Duodenal mucosa (tissue), 2 donors: ENCODE measurements around the gene DLEU7.

Experiments used
- H3K27ac ChIP-seq: one replicate; pipeline ENCODE4 v1.7.0; 2013; ENCODE audit warnings: low read depth, low read length
- H3K27me3 ChIP-seq, 2 donors: one replicate each; pipeline ENCODE4 v1.7.0; 2013; ENCODE audit warnings: low read length in 2 of 2, control low read depth in 1 of 2; ENCODE audit not compliant: insufficient read depth in 2 of 2, control insufficient read depth in 1 of 2
- H3K36me3 ChIP-seq, 2 donors: one replicate each; pipeline ENCODE4 v1.7.0; 2013; ENCODE audit warnings: low read length in 2 of 2, control low read depth in 1 of 2; ENCODE audit not compliant: insufficient read depth in 2 of 2, control insufficient read depth in 1 of 2
- H3K4me1 ChIP-seq, 2 donors: one replicate each; pipeline ENCODE4 v1.7.0; 2013; ENCODE audit warnings: low read length in 2 of 2, control low read depth in 1 of 2; ENCODE audit not compliant: insufficient read depth in 2 of 2, control insufficient read depth in 1 of 2
- H3K4me3 ChIP-seq, 2 donors: one replicate each; pipeline ENCODE4 v1.7.0; 2013; ENCODE audit warnings: low read length in 2 of 2, low read depth in 1 of 2
- H3K9ac ChIP-seq, 2 donors: one replicate each; pipeline ENCODE4 v1.7.0; 2013; ENCODE audit warnings: low read length in 2 of 2, low read depth in 1 of 2
- H3K9me3 ChIP-seq, 2 donors: one replicate each; pipeline ENCODE4 v1.7.0; 2013; ENCODE audit warnings: low read length in 2 of 2, control low read depth in 1 of 2; ENCODE audit not compliant: control insufficient read depth in 1 of 2

The DLEU7 gene

DNA sequence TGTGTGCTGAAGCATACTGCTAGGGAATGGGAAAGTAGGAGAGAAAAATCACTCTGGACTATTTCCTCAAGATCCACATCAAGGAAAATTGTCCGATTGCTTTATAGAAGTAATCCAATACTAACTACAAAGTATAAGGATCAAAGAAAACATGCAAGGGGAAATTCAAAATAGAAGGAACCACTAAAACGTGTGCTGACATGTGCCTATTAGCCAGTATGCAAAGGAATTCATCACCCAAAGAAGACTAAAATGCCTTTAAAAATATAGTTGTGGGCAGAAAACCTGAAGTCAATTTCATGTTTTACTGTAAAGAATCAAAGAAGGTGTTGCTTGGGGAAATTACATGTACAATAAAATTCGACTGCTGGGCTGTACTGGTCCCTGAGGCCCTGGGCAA, 14.3 kb downstream of the DLEU7 start:
- Histone ChIP-seq H3K9me3 (no peaks in the 10 kb centered on the region), H3K27me3 (no peaks in the 10 kb centered on the region), H3K36me3 (no peaks in the 10 kb centered on the region), H3K4me1 (no peaks in the 10 kb centered on the region), H3K4me3 (no peak overlapping the region), H3K27ac (no peak overlapping the region), H3K9ac (no peak overlapping the region)

DNA sequence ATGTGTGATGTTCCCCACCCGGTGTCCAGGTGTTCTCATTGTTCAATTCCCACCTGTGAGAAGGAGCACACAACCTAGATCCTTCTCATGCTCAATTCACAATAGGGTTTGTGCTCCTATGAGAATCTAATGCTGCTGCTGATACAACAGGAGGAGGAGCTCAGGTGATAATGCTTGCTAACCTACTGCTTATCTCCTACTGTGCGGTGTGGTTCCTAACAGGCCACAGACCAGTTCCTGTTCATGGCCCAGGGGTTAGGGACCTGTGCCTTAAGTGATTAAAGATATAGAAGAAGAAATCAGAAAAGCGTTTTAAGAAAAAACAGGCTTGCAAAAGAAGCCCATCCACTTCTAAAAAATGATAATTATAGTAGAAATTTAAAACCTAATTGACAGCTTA, 17.5 kb downstream of the DLEU7 start:
- H3K27me3 ChIP-seq: no peaks in the 10 kb centered on the region
- no peaks in the 10 kb centered on the region for H3K4me1 ChIP-seq
- H3K36me3 ChIP-seq: no peaks in the 10 kb centered on the region
- H3K4me3 ChIP-seq: no peak overlapping the region
- no peak overlapping the region for H3K9ac ChIP-seq
- no peak overlapping the region for H3K27ac ChIP-seq
- no peaks in the 10 kb centered on the region for H3K9me3 ChIP-seq

DNA sequence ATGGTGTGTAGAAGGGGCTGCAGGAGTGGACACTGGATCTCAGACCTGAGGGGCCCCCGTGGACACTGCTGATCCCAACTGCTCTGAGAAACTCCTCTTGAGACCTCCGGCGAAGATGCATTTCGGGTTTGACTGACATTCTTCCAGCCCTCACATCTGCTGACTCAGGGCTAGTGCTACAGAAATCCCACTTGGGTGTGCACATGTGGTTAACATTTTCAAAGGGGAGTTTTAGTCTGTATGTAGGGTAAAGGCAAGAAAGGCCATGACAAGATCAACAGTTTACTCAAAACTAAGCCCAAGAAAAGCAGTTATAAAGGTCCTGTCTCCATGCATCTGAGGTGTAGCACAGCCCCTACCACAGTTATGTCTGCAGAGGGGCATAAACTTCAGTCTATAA, 31.2 kb downstream of the DLEU7 start:
- peaks cover 4 to 5% of the 10 kb centered on the region in 2 donors for H3K4me1 ChIP-seq
- H3K4me3 ChIP-seq: no peak overlapping the region
- H3K9ac ChIP-seq: no peak overlapping the region
- no peaks in the 10 kb centered on the region for H3K36me3 ChIP-seq
- H3K9me3 ChIP-seq: no peaks in the 10 kb centered on the region
- H3K27ac ChIP-seq: no peak overlapping the region
- no peaks in the 10 kb centered on the region for H3K27me3 ChIP-seq

DNA sequence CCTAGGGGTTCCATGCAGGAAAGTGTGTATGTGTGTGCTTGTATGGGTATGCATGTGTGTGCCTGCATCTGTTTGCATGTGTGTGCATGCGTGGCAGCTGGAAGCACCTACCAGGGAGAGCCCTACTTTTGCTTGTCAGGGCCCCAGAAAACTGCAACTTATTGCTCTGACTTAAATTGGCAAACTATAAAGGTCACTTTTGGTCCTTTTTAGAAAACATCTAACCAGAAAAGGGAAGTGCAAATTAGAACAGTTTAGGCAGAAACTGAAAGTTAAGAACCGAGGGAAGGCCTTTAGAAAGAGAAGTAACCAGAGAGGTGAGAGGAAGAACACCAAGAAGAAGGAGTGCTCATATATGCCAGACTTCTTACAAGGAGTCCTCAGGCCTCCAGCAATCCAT, 32.5 kb downstream of the DLEU7 start:
- Histone ChIP-seq H3K27ac (no peak overlapping the region), H3K9ac (no peak overlapping the region)

DNA sequence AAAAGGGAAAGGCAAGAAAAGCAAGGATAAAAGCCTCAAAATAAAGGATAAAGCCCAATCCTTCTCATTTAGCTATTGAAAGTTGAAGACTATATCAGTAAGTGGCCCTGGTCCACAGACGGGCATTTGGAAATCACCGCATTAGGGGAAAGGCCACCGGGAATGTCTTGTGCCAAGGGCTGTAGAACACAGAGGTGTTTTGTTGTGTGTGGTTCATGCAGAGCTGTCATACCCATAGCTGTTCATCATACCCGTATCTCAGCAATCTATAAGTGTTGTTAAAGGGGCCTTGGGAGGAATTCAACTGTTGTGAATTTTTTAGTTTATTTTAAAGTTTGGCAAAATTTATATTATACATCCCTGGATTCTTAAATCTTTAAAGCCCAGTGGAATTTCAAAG, 33.0 kb downstream of the DLEU7 start:
- Histone ChIP-seq H3K4me1 (peaks cover 4 to 5% of the 10 kb centered on the region in 2 donors), H3K4me3 (no peak overlapping the region), H3K36me3 (no peaks in the 10 kb centered on the region), H3K27me3 (no peaks in the 10 kb centered on the region), H3K9me3 (no peaks in the 10 kb centered on the region), H3K27ac (no peak overlapping the region), H3K9ac (no peak overlapping the region)

More for the DNA sequence above, 32.5 kb downstream of the DLEU7 start:
- H3K4me3 ChIP-seq: no peak overlapping the region
- H3K4me1 ChIP-seq: peaks cover 4 to 5% of the 10 kb centered on the region in 2 donors
- H3K36me3 ChIP-seq: no peaks in the 10 kb centered on the region
- no peaks in the 10 kb centered on the region for H3K9me3 ChIP-seq
- no peaks in the 10 kb centered on the region for H3K27me3 ChIP-seq

DNA sequence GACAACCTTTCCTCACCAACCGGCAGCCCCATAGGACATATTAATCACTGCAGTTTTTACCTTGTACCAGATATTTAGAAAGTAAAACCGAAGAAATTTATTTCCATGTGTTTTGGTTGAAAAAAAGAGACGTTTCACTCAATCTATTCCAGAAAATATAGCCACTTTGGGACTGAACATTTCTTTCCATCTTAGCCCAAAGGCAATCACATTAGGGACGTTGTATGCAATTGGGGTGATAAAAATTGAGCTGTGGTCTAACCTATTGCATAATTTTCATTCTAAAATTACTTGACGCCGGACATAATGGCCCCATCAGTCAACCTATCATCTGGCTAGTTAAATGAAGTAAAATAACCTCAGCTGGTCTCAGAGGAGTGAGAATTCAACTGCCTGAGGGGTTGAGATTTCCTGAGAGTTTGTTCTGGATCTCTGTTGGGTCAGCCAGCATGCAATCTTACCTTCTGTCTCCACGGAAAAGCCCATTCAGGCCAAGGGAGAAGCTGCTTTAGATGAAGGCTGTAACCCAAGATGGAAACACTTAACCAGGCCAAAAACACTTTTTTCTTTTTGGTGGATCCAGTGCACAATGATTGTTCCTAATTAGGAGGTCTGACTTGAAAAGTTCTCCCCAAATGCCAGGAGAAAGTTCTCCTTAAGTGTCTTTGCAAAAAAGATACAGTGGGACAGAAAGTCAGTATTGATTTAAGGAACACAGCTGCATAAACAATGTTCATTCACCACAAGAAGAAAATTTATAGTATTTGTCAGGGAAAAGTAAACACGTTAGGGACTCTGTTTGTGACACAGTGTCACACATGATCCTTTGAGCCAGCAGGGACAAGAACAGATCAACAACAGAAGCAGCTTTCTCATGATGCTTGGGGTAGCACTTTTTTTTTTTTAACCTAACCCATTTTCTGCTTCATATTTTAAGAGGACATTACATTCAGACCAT, 34.1 kb downstream of the DLEU7 start:
- Histone ChIP-seq H3K27me3 (no peaks in the 10 kb centered on the region), H3K4me3 (no peak overlapping the region), H3K9me3 (no peaks in the 10 kb centered on the region), H3K36me3 (no peaks in the 10 kb centered on the region), H3K27ac (no peak overlapping the region), H3K4me1 (peaks cover 4 to 5% of the 10 kb centered on the region in 2 donors), H3K9ac (no peak overlapping the region)

DNA sequence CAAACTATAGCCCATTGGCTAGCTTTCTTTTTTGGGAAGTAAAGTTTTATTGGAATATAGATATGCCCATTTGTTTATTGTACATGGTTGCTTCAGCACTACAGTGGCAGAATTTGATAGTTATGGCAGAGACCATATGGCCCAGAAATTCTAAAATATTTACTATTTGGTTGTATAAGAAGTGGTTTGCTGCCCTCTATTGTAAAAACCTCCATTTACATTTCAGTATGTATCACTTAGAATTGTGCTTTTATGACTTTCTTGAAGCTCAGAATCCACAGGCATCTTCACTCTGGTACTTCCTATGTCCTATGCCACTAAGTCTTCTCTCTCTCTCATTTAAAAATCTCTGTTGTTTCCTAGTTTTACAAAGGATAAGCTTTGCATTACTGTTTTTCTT, 37.7 kb downstream of the DLEU7 start:
- Histone ChIP-seq H3K36me3 (no peaks in the 10 kb centered on the region), H3K4me1 (peaks cover 4 to 7% of the 10 kb centered on the region in 2 donors), H3K27ac (no peak overlapping the region), H3K4me3 (no peak overlapping the region), H3K27me3 (no peaks in the 10 kb centered on the region), H3K9ac (no peak overlapping the region), H3K9me3 (no peaks in the 10 kb centered on the region)

DNA sequence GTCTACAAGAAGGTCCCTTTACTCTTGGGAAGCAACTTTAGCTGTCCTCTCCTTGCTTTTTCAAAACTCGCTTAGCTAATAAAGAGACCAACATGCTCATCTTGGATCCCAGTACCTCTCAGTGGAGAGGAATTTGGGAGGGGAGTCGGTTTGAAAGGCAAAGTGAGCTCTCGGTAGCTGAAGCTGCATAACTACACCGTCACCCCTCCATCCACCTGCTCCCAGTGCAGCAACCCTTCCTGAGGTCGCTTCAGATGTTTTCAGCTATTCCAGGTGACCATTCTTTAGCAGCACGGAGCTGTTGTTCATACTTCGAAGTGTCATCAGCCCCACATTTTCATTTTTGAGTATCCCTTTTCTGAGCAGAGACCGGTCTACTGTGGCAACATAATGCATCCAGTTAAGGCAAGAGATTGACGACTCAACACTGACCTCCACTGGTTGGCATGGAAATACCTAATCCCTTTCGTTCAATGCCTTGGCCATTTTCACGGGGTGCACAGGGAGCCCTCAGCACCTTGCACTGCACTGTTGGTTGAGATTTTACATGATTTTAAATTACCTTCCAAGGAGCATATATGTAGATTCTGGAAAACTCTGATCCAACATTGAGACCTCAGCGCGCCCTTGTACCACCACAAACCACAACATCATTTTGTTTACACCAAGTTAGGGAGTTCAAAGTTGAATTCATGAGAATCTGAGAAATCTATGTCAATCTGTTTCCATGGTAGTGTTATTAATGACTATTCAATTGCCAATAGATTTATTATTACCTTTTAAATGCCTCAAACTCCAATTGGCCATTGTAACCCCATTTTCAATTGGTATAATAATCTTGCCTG, 42.2 kb downstream of the DLEU7 start:
- Histone ChIP-seq H3K36me3 (no peaks in the 10 kb centered on the region), H3K9ac (no peak overlapping the region), H3K27ac (no peak overlapping the region), H3K9me3 (no peaks in the 10 kb centered on the region), H3K27me3 (no peaks in the 10 kb centered on the region), H3K4me3 (peak overlapping the region; percentile 3 to 14), H3K4me1 (peaks cover 4 to 8% of the 10 kb centered on the region in 2 donors)

DNA sequence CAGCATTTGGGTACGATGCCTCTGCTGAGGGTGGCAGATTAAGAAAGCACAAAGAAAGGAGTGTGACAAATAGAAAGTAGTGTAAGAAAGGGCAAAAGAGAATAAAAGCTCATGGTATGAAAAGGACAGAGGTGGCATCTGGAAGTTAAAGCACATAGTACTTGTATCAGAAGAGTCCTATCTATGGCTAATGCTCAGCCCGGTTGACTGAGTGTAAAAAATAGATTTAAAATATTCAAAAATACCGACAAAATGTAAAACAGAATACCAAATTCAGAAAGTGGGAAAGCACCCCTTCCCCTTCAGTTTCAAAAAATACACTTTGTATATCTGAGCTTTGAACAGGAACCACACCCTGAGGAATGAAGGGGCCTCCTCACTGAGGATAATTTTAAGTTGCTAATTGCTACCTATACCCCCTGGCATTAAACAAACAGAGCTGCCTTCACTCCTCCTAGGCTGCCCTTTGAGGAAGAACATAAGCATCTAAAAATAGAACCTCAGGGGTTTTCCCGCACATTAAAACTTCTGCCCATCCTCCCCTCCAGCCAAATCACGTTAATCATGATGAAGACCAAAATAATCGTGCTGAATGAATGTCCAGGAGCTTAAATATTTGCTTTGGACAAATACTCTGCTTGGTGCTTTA, 43.3 kb downstream of the DLEU7 start:
- H3K27ac ChIP-seq: no peak overlapping the region

DNA sequence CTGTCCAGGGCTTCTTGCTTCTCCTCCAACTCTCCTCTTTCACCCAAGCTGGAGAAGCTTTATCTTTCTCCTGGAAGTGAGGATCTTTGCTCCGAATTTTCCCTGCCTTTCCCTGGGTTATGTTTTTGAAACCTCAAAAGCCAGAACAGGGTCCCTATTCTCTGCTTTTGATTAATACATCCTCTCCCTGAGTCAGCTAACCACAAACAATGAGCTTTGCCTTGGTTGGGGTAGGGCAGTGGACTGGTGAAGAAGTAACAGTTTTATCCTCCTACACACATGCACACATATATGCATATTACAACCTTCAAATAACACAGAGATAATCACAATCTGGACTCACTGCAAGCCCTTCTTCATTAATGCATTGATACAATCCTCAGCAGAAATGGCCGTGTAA, 44.6 kb downstream of the DLEU7 start:
- Histone ChIP-seq H3K27ac (no peak overlapping the region), H3K4me3 (no peak overlapping the region), H3K36me3 (no peaks in the 10 kb centered on the region), H3K27me3 (no peaks in the 10 kb centered on the region), H3K9ac (no peak overlapping the region), H3K9me3 (no peaks in the 10 kb centered on the region), H3K4me1 (peaks cover 4 to 8% of the 10 kb centered on the region in 2 donors)

More for the DNA sequence above, 43.3 kb downstream of the DLEU7 start:
- H3K9ac ChIP-seq: no peak overlapping the region
- peaks cover 4 to 8% of the 10 kb centered on the region in 2 donors for H3K4me1 ChIP-seq
- no peaks in the 10 kb centered on the region for H3K9me3 ChIP-seq
- H3K4me3 ChIP-seq: no peak overlapping the region
- H3K36me3 ChIP-seq: no peaks in the 10 kb centered on the region
- H3K27me3 ChIP-seq: no peaks in the 10 kb centered on the region
